Stomach (tissue), 9 donors: ENCODE measurements around the gene FHOD1. TPM values are rescaled to one million over a fixed set of nuclear protein-coding genes. Genes with fewer than 3 reads are reported as not detected.

Source experiments
- DNase-seq, 2 donors: peaks; one replicate each; pipeline versions ENCODE4 v3.0.0 to v3.0.0-alpha.2; 2013 to 2019
- H3K27ac ChIP-seq, 5 donors: fragments of 200-600 bp in 4 of 5; sonication (generic) in 4 of 5; one replicate each; pipeline ENCODE4 v1.5.1; 2013 to 2019; ENCODE audit warnings: mild to moderate bottlenecking in 1 of 5, moderate library complexity in 1 of 5
- H3K27me3 ChIP-seq, 3 donors: fragments of 200-600 bp; sonication (generic); one replicate each; pipeline ENCODE4 v1.5.1; 2017 to 2019; ENCODE audit warnings: mixed run types in 1 of 3
- H3K36me3 ChIP-seq, 4 donors: fragments of 200-600 bp; sonication (generic); 1 replicate in 3 of 4; 2 replicates in 1 of 4; pipeline ENCODE4 v1.5.1; 2016 to 2019
- H3K4me1 ChIP-seq, 4 donors: fragments of 200-600 bp; sonication (generic); one replicate each; pipeline ENCODE4 v1.5.1; 2016 to 2019
- H3K4me3 ChIP-seq, 4 donors: fragments of 200-600 bp; sonication (generic) in 3 of 4; one replicate each; pipeline ENCODE4 v1.5.1; 2016 to 2019; ENCODE audit warnings: mild to moderate bottlenecking in 1 of 4
- H3K9me3 ChIP-seq, 4 donors: fragments of 200-600 bp; sonication (generic); one replicate each; pipeline ENCODE4 v1.5.1; 2016 to 2019
- CTCF ChIP-seq, 7 experiments: fragments of 450-650 bp in 4 of 7; fragments of 200-600 bp in 3 of 7; sonication (generic) in 3 of 7; IDR thresholded peaks; one replicate each; pipeline ENCODE4 v1.5.1; 2016 to 2019; ENCODE audit warnings: antibody characterized with exemption in 7 of 7, control low read depth in 2 of 7, mild to moderate bottlenecking in 1 of 7
- EP300 ChIP-seq: sonication (generic); formaldehyde crosslinking; IDR thresholded peaks from one replicate; pipeline ENCODE4 v1.6.1; 2017; ENCODE audit warnings: antibody characterized with exemption
- POLR2A ChIP-seq, 4 donors: fragments of 450-650 bp; IDR thresholded peaks; one replicate each; pipeline ENCODE4 v1.6.1; 2016; ENCODE audit warnings: antibody characterized with exemption in 4 of 4, control low read depth in 2 of 4, mild to moderate bottlenecking in 1 of 4, moderate library complexity in 1 of 4
- POLR2AphosphoS5 ChIP-seq, 3 donors: sonication (generic); formaldehyde crosslinking; IDR thresholded peaks; one replicate each; pipeline ENCODE4 v1.6.1; 2016; ENCODE audit warnings: antibody characterized with exemption in 3 of 3
- WGBS, 5 donors: extraction: QIAGEN DNeasy Blood & Tissue Kit in 3 of 5; methylation state at CpG; one replicate each; pipeline versions ENCODE4 v1.1.5 to v1.1.7; 2013 to 2018; 5-methylcytosine and 5-hydroxymethylcytosine counted together
- intact Hi-C: fragments of 100-400 bp; cut with DNase I; formaldehyde crosslinking; loops from one replicate; pipeline ENCODE4 v1.15.1; 2023; ENCODE audit warnings: low total_unique reads
- polyA plus RNA-seq, 3 donors: library from polyadenylated mRNA; stranded (reverse); fragments of 200-250 nt; gene quantifications; one replicate each; pipeline ENCODE4 v1.2.3, GENCODE V29; 2013
- total RNA-seq, 5 donors: library from RNA; depleted of rRNA; stranded (reverse); fragments of >200 nt; gene quantifications; one replicate each; pipeline versions ENCODE4 v1.1.0 to v1.2.3, GENCODE V29; 2014 to 2016
- donor health status: healthy with polysubstance abuse.
- donor health status: Bipolar disorder and iron deficiency.
- donor health status: healthy.

The FHOD1 gene
- total and polyA plus RNA-seq, 8 donors, result 6.1 to 101 (median 17.5) TPM

GRCh38 chr16:67228905-67229304 is 18.4 kb downstream of the FHOD1 start:
- Histone ChIP-seq H3K27ac (no peak overlapping the region), H3K36me3 (peaks cover 34 to 60% (median 59%) of the 10 kb centered on the region in 4 donors), H3K9me3 (no peaks in the 10 kb centered on the region), H3K27me3 (no peaks in the 10 kb centered on the region), H3K4me1 (peaks cover 9 to 44% (median 34%) of the 10 kb centered on the region in 4 donors), H3K4me3 (no peak overlapping the region)
- whole genome bisulfite sequencing, 5 donors, result 82 to 92% (median 88%) methylated on average over 9 of the region's 9 CpGs
- no peak for DNase-seq
- intact Hi-C loops, result no loop called here
- no peak for TF ChIP-seq POLR2A (IDR thresholded peaks at IDR 0.05)
- TF ChIP-seq CTCF (IDR thresholded peaks at IDR 0.05), result no peak
- no peak for TF ChIP-seq POLR2AphosphoS5 (IDR thresholded peaks at IDR 0.05)
- TF ChIP-seq EP300, result no peak

GRCh38 chr16:67228034-67228785 is 19.1 kb downstream of the FHOD1 start:
- no peaks in the 10 kb centered on the region for H3K27me3 ChIP-seq
- WGBS, 5 donors, result 79 to 91% (median 87%) methylated on average over 8 to 9 of the region's 9 CpGs
- peaks cover 9 to 49% (median 38%) of the 10 kb centered on the region in 4 donors for H3K4me1 ChIP-seq
- H3K36me3 ChIP-seq, result peaks cover 29 to 57% (median 53%) of the 10 kb centered on the region in 4 donors
- H3K27ac ChIP-seq, result peak overlapping the region in 2 of 5 donors; percentile 86 to 87
- TF ChIP-seq POLR2AphosphoS5 (IDR thresholded peaks at IDR 0.05), result no peak
- TF ChIP-seq EP300, result no peak
- TF ChIP-seq CTCF (IDR thresholded peaks at IDR 0.05), result no peak
- TF ChIP-seq POLR2A (IDR thresholded peaks at IDR 0.05), result no peak
- no peaks in the 10 kb centered on the region for H3K9me3 ChIP-seq
- intact Hi-C loops, result no loop called here
- no peak for DNase-seq
- peak overlapping the region; percentile 92 to 100 (median 99) for H3K4me3 ChIP-seq

- no peak for DNase-seq
- TF ChIP-seq POLR2A (IDR thresholded peaks at IDR 0.05), result no peak
- TF ChIP-seq EP300, result no peak
- no peak for TF ChIP-seq POLR2AphosphoS5 (IDR thresholded peaks at IDR 0.05)
- no peak for TF ChIP-seq CTCF (IDR thresholded peaks at IDR 0.05)
- Histone ChIP-seq H3K4me3 (peak overlapping the region; percentile 92 to 100 (median 99)), H3K27ac (peak overlapping the region; percentile 74 to 87 (median 86)), H3K9me3 (no peaks in the 10 kb centered on the region), H3K4me1 (peaks cover 9 to 55% (median 38%) of the 10 kb centered on the region in 4 donors), H3K36me3 (peaks cover 28 to 53% (median 46%) of the 10 kb centered on the region in 4 donors), H3K27me3 (no peaks in the 10 kb centered on the region)
- intact Hi-C loops, result no loop called here
- 9 to 18% (median 11%) methylated on average over 12 of the region's 12 CpGs for WGBS, 5 donors
Observed at GRCh38 chr16:67227567-67227921, 19.7 kb downstream of the FHOD1 start.

- H3K27ac ChIP-seq, result peak within 1 kb of the TSS; percentile 74 to 87 (median 86)
- DNase-seq, result peak; percentile 98 to 99
- H3K36me3 ChIP-seq, result peaks cover 28 to 47% (median 41%) of the 10 kb centered on the region in 4 donors
- H3K4me1 ChIP-seq, result peaks cover 9 to 55% (median 38%) of the 10 kb centered on the region in 4 donors
- intact Hi-C loops, result no loop called here
- 0 to 1% (median 1%) methylated on average over 36 to 46 of the region's 46 CpGs for WGBS, 5 donors
- H3K4me3 ChIP-seq, result peak within 1 kb of the TSS; percentile 92 to 100 (median 99)
- no peaks in the 10 kb centered on the region for H3K27me3 ChIP-seq
- no peaks in the 10 kb centered on the region for H3K9me3 ChIP-seq
- TF ChIP-seq POLR2A (IDR thresholded peaks at IDR 0.05), result no peak
- peak in 1 of 7 experiments; percentile 39 for TF ChIP-seq CTCF (IDR thresholded peaks at IDR 0.05)
- TF ChIP-seq POLR2AphosphoS5 (IDR thresholded peaks at IDR 0.05), result peak; percentile 93 to 99 (median 98)
Observed at GRCh38 chr16:67226804-67227566, 20.3 kb downstream of the FHOD1 start, which contains the start of gene TMEM208. TSS of gene TMEM208 (plus strand) at chr16:67227130. CDS start at chr16:67227219, 89 bp downstream.
